ENCODE data around the gene TFEC. TPM values are rescaled to one million over a fixed set of nuclear protein-coding genes. Genes with fewer than 3 reads are reported as not detected.

Gene TFEC
- total and polyA plus RNA-seq, 2 experiments from 2014 or later: 13.4 to 34.8 TPM

- Histone ChIP-seq H3K9me2 (replicated peaks; ENCODE audit: insufficient read depth) (no peaks in the 10 kb centered on the region), H2AFZ (no peak overlapping the region), H3K36me3 (replicated peaks; ENCODE audit: insufficient read depth, low read depth) (no peaks in the 10 kb centered on the region), H3K27me3 (no peaks in the 10 kb centered on the region), H3K4me1 (ENCODE audit: insufficient read depth) (peaks cover 7% of the 10 kb centered on the region), H4K20me1 (ENCODE audit: insufficient read depth, poor library complexity, severe bottlenecking) (no peaks in the 10 kb centered on the region), H3K4me2 (peak overlapping the region; percentile 57), H3K27ac (no peak overlapping the region), H3K9me3 (ENCODE audit: low read depth) (no peaks in the 10 kb centered on the region), H3K4me3 (no peak overlapping the region), H3K79me2 (no peaks in the 10 kb centered on the region)
- DNase-seq (ENCODE audit: low spot score): peak; percentile 42
- 6% methylated on average over 5 of the region's 5 CpGs for WGBS (ENCODE audit: low lambda C conversion rate, missing lambda C conversion rate)
- no peak for TF ChIP-seq EZH2 (IDR thresholded peaks at IDR 0.05; ENCODE audit: borderline replicate concordance)
- peak; percentile 72 for TF ChIP-seq CTCF (IDR thresholded peaks at IDR 0.05; ENCODE audit: poor library complexity)
Observed at GRCh38 chr7:115910541-115911164, 119.9 kb downstream of the TFEC start.

GRCh38 chr7:115906731-115907130 lies 123.8 kb downstream of the TFEC start:
- WGBS (ENCODE audit: low lambda C conversion rate, missing lambda C conversion rate): 66% methylated on average over 1 of the region's 1 CpG
- Histone ChIP-seq H3K9me2 (replicated peaks; ENCODE audit: insufficient read depth) (no peaks in the 10 kb centered on the region), H3K9me3 (ENCODE audit: low read depth) (no peaks in the 10 kb centered on the region), H4K20me1 (ENCODE audit: insufficient read depth, poor library complexity, severe bottlenecking) (no peaks in the 10 kb centered on the region), H3K4me2 (no peak overlapping the region), H3K27ac (no peak overlapping the region), H2AFZ (no peak overlapping the region), H3K27me3 (no peaks in the 10 kb centered on the region), H3K36me3 (replicated peaks; ENCODE audit: insufficient read depth, low read depth) (no peaks in the 10 kb centered on the region), H3K79me2 (no peaks in the 10 kb centered on the region), H3K4me1 (ENCODE audit: insufficient read depth) (peaks cover 7% of the 10 kb centered on the region), H3K4me3 (no peak overlapping the region)
- no peak for TF ChIP-seq EZH2phosphoT487 (IDR thresholded peaks at IDR 0.05; ENCODE audit: low read depth, severe bottlenecking, unreplicated experiment)
- no peak for TF ChIP-seq CTCF (IDR thresholded peaks at IDR 0.05; ENCODE audit: poor library complexity)
- TF ChIP-seq EZH2 (IDR thresholded peaks at IDR 0.05; ENCODE audit: borderline replicate concordance): no peak
- no peak for DNase-seq (ENCODE audit: low spot score)

- Histone ChIP-seq H4K20me1 (ENCODE audit: insufficient read depth, poor library complexity, severe bottlenecking) (no peaks in the 10 kb centered on the region), H3K27me3 (no peaks in the 10 kb centered on the region), H3K4me1 (ENCODE audit: insufficient read depth) (no peaks in the 10 kb centered on the region), H3K9me3 (ENCODE audit: low read depth) (no peaks in the 10 kb centered on the region), H3K4me3 (no peak overlapping the region), H3K4me2 (no peak overlapping the region), H3K36me3 (replicated peaks; ENCODE audit: insufficient read depth, low read depth) (no peaks in the 10 kb centered on the region), H3K79me2 (no peaks in the 10 kb centered on the region), H2AFZ (no peak overlapping the region), H3K27ac (no peak overlapping the region), H3K9me2 (replicated peaks; ENCODE audit: insufficient read depth) (no peaks in the 10 kb centered on the region)
- WGBS (ENCODE audit: low lambda C conversion rate, missing lambda C conversion rate): 95% methylated on average over 3 of the region's 3 CpGs
- TF ChIP-seq CTCF (IDR thresholded peaks at IDR 0.05; ENCODE audit: poor library complexity): no peak
- TF ChIP-seq EZH2phosphoT487 (IDR thresholded peaks at IDR 0.05; ENCODE audit: low read depth, severe bottlenecking, unreplicated experiment): no peak
- TF ChIP-seq EZH2 (IDR thresholded peaks at IDR 0.05; ENCODE audit: borderline replicate concordance): no peak
- no peak for DNase-seq (ENCODE audit: low spot score)
Observed at GRCh38 chr7:115889669-115889984, 140.9 kb downstream of the TFEC start.

Data from hepatocyte (in vitro differentiated cells).